Stimulated activated naive CD4-positive, alpha-beta T cell (primary cell): ENCODE results near the gene CSH2.
A peak's percentile ranks its signal among the peaks of the same experiment; 100 is the strongest.
"Not testable (repeated sequence)": the region's sequence is repeated elsewhere in the genome, so short reads cannot be mapped to it uniquely, and the experiment has no call there.

Experiments used
- DNase-seq, 6 experiments: peaks; one replicate each; lab custom pipeline; 2025; lab: John Stamatoyannopoulos, UW

The CSH2 gene

GRCh38 chr17:63896524-63897354, 23.3 kb upstream of the CSH2 start, which contains the start of gene CSH1:
CSH1 (minus strand) TSS chr17:63896574; CDS start chr17:63896511, 63 bp downstream.
- DNase-seq: not testable (repeated sequence)

GRCh38 chr17:63894821-63895220, 21.3 kb upstream of the CSH2 start:
- not testable (repeated sequence) for DNase-seq

GRCh38 chr17:63894021-63894420, 20.5 kb upstream of the CSH2 start:
- not testable (repeated sequence) for DNase-seq

- not testable (repeated sequence) for DNase-seq
Measured at GRCh38 chr17:63892316-63893037, 19.0 kb upstream of the CSH2 start.

GRCh38 chr17:63889026-63889848, 15.8 kb upstream of the CSH2 start:
- DNase-seq: peak in 2 of 6 experiments; percentile 27 to 42

- not testable (repeated sequence) for DNase-seq
Measured at GRCh38 chr17:63885119-63885518, 11.6 kb upstream of the CSH2 start.

GRCh38 chr17:63882626-63883126, 9.2 kb upstream of the CSH2 start:
- not testable (repeated sequence) for DNase-seq

GRCh38 chr17:63881935-63882601, 8.6 kb upstream of the CSH2 start, which contains the start of gene GH2:
GH2 (minus strand) TSS chr17:63881944; CDS start chr17:63881801, 143 bp downstream.
- peak; percentile 19 to 62 (median 44) for DNase-seq

- not testable (repeated sequence) for DNase-seq
Measured at GRCh38 chr17:63881337-63881736, 7.9 kb upstream of the CSH2 start.

GRCh38 chr17:63880706-63881105, 7.2 kb upstream of the CSH2 start:
- DNase-seq: no peak

- DNase-seq: not testable (repeated sequence)
Measured at GRCh38 chr17:63878413-63878812, 4.9 kb upstream of the CSH2 start.

- not testable (repeated sequence) for DNase-seq
Measured at GRCh38 chr17:63874693-63875092, 1.2 kb upstream of the CSH2 start.

GRCh38 chr17:63874061-63874626, 667 bp upstream of the CSH2 start:
- not testable (repeated sequence) for DNase-seq

- DNase-seq: not testable (repeated sequence)
Measured at GRCh38 chr17:63871646-63872365, 1.7 kb downstream of the CSH2 start.

- not testable (repeated sequence) for DNase-seq
Measured at GRCh38 chr17:63870292-63870665, 3.2 kb downstream of the CSH2 start.

GRCh38 chr17:63869491-63870291, 3.8 kb downstream of the CSH2 start:
- not testable (repeated sequence) for DNase-seq

GRCh38 chr17:63866625-63867024, 6.9 kb downstream of the CSH2 start:
- DNase-seq: not testable (repeated sequence)

- no peak for DNase-seq
Measured at GRCh38 chr17:63859257-63859656, 14.2 kb downstream of the CSH2 start.

- DNase-seq: not testable (repeated sequence)
Measured at GRCh38 chr17:63856425-63856824, 17.1 kb downstream of the CSH2 start.
